GM12873 (cell line): ENCODE measurements around the gene COG7.

Source experiments
- TF ChIP-seq, protein P1 (sequence below): IDR thresholded peaks from 2 replicates; pipeline ENCODE4 v1.5.1; 2012; ENCODE audit warnings: low read depth, mild to moderate bottlenecking, moderate library complexity, low read length, control low read depth; ENCODE audit not compliant: insufficient read depth; ENCODE audit errors: missing control alignments

COG7 gene

DNA sequence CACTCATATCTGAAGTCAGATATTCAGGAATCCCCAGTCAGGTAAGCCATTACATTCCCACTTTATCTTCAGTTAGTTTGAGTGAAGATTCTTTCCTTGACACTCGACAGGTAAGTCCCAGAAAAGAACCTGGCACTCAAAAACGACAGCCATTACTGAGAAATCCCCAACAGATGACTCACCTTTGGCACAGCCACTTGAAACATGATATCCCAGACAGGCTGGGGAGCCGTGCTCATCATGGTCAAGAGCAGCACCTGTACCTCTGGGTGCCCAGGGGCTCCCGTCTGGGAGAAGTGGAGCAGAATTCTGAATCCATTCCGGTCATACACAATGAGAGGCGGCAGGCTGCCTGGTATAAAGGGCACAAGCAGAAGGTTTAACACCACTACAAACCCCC, 16.8 kb upstream of the COG7 start:
- TF ChIP-seq, protein P1, sequence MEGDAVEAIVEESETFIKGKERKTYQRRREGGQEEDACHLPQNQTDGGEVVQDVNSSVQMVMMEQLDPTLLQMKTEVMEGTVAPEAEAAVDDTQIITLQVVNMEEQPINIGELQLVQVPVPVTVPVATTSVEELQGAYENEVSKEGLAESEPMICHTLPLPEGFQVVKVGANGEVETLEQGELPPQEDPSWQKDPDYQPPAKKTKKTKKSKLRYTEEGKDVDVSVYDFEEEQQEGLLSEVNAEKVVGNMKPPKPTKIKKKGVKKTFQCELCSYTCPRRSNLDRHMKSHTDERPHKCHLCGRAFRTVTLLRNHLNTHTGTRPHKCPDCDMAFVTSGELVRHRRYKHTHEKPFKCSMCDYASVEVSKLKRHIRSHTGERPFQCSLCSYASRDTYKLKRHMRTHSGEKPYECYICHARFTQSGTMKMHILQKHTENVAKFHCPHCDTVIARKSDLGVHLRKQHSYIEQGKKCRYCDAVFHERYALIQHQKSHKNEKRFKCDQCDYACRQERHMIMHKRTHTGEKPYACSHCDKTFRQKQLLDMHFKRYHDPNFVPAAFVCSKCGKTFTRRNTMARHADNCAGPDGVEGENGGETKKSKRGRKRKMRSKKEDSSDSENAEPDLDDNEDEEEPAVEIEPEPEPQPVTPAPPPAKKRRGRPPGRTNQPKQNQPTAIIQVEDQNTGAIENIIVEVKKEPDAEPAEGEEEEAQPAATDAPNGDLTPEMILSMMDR, result no peak

DNA sequence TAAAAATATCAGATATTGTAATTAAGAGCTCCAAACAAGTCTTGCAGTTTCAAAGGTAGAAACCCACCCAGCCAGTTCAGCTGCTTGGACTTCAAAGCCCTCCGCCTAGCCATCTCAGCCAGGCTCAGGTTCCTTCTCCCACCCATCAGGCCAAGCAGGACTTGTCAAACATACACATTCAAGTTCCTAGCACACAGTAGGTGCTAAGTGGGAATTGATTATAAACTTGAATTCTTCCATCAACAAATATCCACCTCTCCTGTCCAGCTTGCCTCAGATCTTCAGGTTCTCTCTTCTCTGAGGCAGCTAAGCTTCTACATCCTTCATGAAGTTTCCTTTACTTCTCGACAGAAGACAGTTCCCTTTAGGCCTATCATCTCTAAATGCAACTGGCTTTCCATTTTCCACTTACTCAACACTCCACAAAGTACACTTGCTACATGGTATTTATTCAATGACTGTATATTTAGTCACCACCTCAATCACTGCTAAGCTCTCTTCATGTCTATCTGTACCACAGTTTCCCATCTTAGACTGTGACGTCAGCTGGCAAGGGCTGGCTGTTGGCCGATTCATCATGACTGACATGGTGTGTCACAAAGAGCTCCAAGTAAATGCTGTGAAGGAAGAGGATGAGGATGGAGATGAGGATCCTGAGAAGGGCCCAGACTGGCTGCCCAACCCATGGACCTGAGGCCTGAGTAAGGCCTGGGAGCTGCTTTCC, 13.3 kb upstream of the COG7 start:
- TF ChIP-seq, protein P1, result no peak

DNA sequence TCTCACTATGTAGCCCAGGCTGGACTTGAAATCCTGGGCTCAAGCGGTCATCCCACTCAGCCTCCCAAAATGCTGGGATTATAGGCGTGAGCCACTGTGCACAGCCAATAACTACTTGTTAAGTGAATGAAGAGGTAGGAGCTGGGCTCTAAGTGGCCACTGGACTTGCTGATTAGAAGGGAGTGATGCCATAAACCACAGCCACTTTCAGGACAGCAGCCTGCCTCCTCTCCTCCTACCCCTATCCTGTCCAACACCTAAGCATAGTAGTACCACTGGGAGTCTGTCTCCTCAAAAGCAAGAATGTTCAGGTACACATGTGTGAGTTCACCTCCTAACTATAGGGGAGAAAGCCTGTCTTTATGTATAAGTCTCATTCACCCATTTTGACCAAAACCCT, 12.2 kb upstream of the COG7 start:
- TF ChIP-seq, protein P1, result no peak

DNA sequence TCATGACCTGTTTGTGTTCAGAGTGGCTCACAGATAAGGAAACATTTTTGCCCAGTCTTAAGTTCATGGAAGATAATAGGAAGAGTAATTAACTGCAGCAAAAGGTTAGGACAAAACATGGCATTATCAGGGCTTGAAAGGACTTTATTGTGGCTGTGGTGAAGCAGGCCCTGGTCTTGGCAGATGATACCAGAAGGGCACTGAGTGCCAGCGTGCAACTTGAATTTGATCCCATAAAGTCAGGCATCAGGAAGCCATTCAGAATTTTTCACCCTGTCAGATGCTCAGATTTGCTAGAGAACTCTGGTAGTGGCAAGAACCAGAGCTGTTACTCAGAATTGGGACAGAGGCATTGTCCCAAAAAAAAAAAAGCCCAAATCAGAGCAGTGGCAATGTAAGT, 11.2 kb upstream of the COG7 start:
- TF ChIP-seq, protein P1, result no peak

DNA sequence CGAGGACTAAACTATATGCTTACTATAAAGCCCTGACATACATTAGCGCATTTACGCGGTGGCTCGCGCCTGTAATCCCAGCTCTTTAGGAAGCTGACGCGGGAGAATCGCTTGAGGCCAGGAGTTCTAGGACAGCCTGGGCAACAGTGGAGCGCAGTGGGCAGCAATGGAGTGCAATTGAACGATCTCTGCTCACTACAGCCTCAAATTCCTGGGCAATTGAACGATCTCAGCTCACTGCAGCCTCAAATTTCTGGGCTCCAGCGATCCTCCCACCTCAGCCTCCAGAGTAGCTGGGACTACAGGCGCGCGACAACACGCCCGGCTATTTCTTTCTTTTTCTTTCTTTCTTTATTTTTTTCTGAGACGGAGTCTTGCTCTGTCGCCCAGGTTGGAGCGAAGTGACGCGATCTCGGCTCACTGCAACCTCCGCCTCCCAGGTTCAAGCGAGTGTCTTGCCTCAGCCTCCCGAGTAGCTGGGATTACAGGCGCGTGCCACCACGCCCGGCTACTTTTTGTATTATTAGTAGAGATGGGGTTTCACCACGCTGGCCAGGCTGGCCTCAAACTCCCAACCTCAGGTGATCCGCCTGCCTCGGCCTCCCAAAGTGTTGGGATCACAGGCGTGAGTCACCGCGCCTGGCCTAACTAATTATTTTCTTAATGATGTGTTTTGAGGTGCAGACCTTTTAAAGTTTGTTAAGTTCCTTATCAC, 506 bp upstream of the COG7 start:
- TF ChIP-seq, protein P1, result no peak

DNA sequence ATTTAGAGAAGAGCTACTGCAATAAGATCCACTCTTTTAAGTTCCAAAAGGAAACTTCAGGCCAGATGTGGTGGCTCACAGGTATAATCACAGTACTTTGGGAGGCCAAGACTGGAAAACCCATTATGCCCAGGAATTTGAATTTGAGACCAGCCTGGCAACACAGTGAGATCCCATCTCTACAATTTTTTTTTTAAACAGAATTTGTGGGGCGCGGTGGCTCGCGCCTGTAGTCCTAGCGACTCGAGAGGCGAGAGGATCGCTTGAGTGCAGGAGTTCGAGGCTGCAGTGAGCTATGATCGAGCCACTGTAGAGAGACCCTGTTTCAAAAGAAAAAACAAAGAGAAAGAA, 793 bp downstream of the COG7 start:
- TF ChIP-seq, protein P1, result no peak

DNA sequence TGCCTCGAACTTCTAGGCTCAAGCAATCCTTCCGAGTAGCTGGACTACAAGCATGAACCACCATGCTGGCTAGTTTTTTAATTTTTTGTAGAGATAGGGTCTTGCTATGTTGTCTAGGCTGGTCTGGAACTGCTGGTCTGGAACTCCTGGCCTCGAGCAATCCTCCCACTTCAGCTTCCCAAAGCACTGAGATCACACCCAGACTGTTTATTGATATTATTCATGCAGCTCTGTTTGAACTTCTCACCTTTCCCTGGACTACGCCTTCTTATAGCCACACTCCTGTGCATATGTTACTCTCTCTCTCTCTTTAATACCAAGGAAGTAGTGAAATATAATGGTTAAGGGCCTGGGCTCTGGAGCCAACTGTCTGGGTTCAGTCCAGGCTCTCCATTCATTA, 4.6 kb downstream of the COG7 start:
- TF ChIP-seq, protein P1, result no peak
